Spleen (tissue), 7 donors: ENCODE measurements around the gene ARHGAP6.

Experiments used
- CTCF ChIP-seq, 11 experiments: fragments of 200-600 bp in 7 of 11; fragments of 450-650 bp in 4 of 11; sonication (generic) in 4 of 11; IDR thresholded peaks in 8 of 11; conservative IDR thresholded peaks in 3 of 11; 1 replicate in 7 of 11; 2 replicates in 4 of 11; pipeline versions ENCODE4 v1.4.0 to v1.8.0; 2016 to 2021; ENCODE audit warnings: antibody characterized with exemption in 11 of 11, inconsistent platforms in 4 of 11, mild to moderate bottlenecking in 1 of 11
- POLR2A ChIP-seq, 3 donors: fragments of 450-650 bp; IDR thresholded peaks; one replicate each; pipeline ENCODE4 v1.5.1; 2017; ENCODE audit warnings: antibody characterized with exemption in 3 of 3, mild to moderate bottlenecking in 1 of 3
- donor health status: DM: no; HTN: no; CAD: no; lungs with moderate emphysema.
- donor health status: DM: no; HTN: no; CAD: no.
- donor health status: DM: no; HTN: no; CAD: no.

- TF ChIP-seq CTCF (IDR thresholded peaks at IDR 0.05 in 8 of 11, conservative IDR thresholded peaks at IDR 0.05 in 3 of 11), result no peak
- TF ChIP-seq POLR2A (IDR thresholded peaks at IDR 0.05), result no peak
These were observed 243.8 kb downstream of the ARHGAP6 start for GRCh38 chrX:11421805-11422524.
